ENCODE data around the gene RPS6KC1. TPM values are rescaled to one million over a fixed set of nuclear protein-coding genes. Genes with fewer than 3 reads are reported as not detected.
"Not testable (repeated sequence)": the region's sequence is repeated elsewhere in the genome, so short reads cannot be mapped to it uniquely, and the experiment has no call there.

The RPS6KC1 gene
- total RNA-seq, 1 experiment from 2014 or later, result 16.9 TPM

- Histone ChIP-seq H2AK5ac (ENCODE audit: insufficient read length, low read length) (no peak overlapping the region), H3K9ac (ENCODE audit: extremely low read depth, insufficient read length, low read length) (no peak overlapping the region), H3K79me2 (ENCODE audit: insufficient read depth, low read length) (no peaks in the 10 kb centered on the region), H3K27ac (ENCODE audit: insufficient read length, low read depth, low read length) (no peak overlapping the region), H2BK15ac (ENCODE audit: low read depth, low read length) (no peak overlapping the region), H3K14ac (ENCODE audit: insufficient read depth, low read length) (no peak overlapping the region), H3K4ac (ENCODE audit: low read depth, low read length) (no peak overlapping the region), H3K27me3 (ENCODE audit: insufficient read depth, low read length) (no peaks in the 10 kb centered on the region), H3T11ph (ENCODE audit: low read length) (no peak overlapping the region), H4K20me1 (ENCODE audit: control insufficient read depth, insufficient read depth, insufficient read length) (no peaks in the 10 kb centered on the region), H2BK12ac (ENCODE audit: insufficient read length, low read depth, low read length) (no peak overlapping the region), H3K79me1 (ENCODE audit: insufficient read depth, low read depth, low read length, poor library complexity, severe bottlenecking) (no peaks in the 10 kb centered on the region), H4K8ac (replicated peaks; ENCODE audit: insufficient read length, low read depth, low read length) (no peak overlapping the region), H3K4me2 (ENCODE audit: insufficient read depth, insufficient read length, low read length) (no peak overlapping the region), H3K23me2 (ENCODE audit: insufficient read length, low read depth, low read length, poor library complexity, severe bottlenecking) (no peaks in the 10 kb centered on the region), H3K23ac (ENCODE audit: insufficient read length, low read depth, low read length) (no peak overlapping the region), H2BK20ac (ENCODE audit: low read depth, low read length, poor library complexity, severe bottlenecking) (no peak overlapping the region), H2BK5ac (ENCODE audit: insufficient read length, low read length) (no peak overlapping the region), H4K91ac (ENCODE audit: insufficient read length, low read depth, low read length) (no peak overlapping the region), H3K18ac (ENCODE audit: insufficient read length, low read depth, low read length) (no peak overlapping the region), H4K5ac (ENCODE audit: insufficient read length, low read depth, low read length) (no peak overlapping the region), H3K9me3 (ENCODE audit: control insufficient read depth, low read depth, low read length) (no peaks in the 10 kb centered on the region), H3K56ac (ENCODE audit: insufficient read length, low read depth, low read length) (no peak overlapping the region), H2AFZ (ENCODE audit: low read length) (no peak overlapping the region), H3K4me1 (ENCODE audit: insufficient read depth, low read length) (no peaks in the 10 kb centered on the region), H2BK120ac (ENCODE audit: low read depth, low read length, poor library complexity, severe bottlenecking) (no peak overlapping the region)
- H3K4me3 Mint-ChIP-seq, result no peak overlapping the region
- H3K27ac Mint-ChIP-seq, result no peak overlapping the region; a peak in 1 of 7 replicates
- peaks cover 3 to 5% of the 10 kb centered on the region in 2 experiments; a peak in 2 of 4 replicates for H3K4me1 Mint-ChIP-seq
- no CpG with 5 or more reads among the region's 2 CpGs for WGBS (ENCODE audit: extremely low coverage, insufficient read length, low lambda C conversion rate)
- TF ChIP-seq, protein P1, sequence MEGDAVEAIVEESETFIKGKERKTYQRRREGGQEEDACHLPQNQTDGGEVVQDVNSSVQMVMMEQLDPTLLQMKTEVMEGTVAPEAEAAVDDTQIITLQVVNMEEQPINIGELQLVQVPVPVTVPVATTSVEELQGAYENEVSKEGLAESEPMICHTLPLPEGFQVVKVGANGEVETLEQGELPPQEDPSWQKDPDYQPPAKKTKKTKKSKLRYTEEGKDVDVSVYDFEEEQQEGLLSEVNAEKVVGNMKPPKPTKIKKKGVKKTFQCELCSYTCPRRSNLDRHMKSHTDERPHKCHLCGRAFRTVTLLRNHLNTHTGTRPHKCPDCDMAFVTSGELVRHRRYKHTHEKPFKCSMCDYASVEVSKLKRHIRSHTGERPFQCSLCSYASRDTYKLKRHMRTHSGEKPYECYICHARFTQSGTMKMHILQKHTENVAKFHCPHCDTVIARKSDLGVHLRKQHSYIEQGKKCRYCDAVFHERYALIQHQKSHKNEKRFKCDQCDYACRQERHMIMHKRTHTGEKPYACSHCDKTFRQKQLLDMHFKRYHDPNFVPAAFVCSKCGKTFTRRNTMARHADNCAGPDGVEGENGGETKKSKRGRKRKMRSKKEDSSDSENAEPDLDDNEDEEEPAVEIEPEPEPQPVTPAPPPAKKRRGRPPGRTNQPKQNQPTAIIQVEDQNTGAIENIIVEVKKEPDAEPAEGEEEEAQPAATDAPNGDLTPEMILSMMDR (conservative IDR thresholded peaks at IDR 0.05), result no peak
- H3K27me3 Mint-ChIP-seq (ENCODE audit: low read depth), result no peaks in the 10 kb centered on the region
- no peak for DNase-seq
- H3K36me3 Mint-ChIP-seq (ENCODE audit: insufficient read depth in 1 of 3, low read depth in 3 of 3), result peaks cover 12 to 28% (median 17%) of the 10 kb centered on the region in 3 experiments
- peaks cover 19 to 21% of the 10 kb centered on the region in 2 experiments for H3K9me3 Mint-ChIP-seq
Observed at GRCh38 chr1:213148905-213149304, 97.9 kb downstream of the RPS6KC1 start.

DNA sequence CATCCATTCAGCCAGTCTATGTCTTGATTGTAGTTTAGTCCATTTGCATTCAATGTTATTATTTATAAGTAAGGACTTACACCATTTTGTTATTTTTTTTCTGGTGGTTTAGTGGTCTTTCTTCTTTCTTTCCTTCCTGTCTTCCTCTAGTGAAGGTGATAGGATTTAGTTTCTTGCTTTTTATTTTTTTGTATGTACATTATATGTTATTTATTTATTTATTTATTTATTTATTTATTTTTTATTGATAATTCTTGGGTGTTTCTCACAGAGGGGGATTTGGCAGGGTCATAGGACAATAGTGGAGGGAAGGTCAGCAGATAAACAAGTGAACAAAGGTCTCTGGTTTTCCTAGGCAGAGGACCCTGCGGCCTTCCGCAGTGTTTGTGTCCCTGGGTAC is 99.0 kb downstream of the RPS6KC1 start:
- not testable (repeated sequence) for H2BK120ac ChIP-seq (ENCODE audit: low read depth, low read length, poor library complexity, severe bottlenecking); H4K20me1 ChIP-seq (ENCODE audit: control insufficient read depth, insufficient read depth, insufficient read length); H4K8ac ChIP-seq (replicated peaks; ENCODE audit: insufficient read length, low read depth, low read length); H3K9ac ChIP-seq (ENCODE audit: extremely low read depth, insufficient read length, low read length); H3K23ac ChIP-seq (ENCODE audit: insufficient read length, low read depth, low read length); H4K5ac ChIP-seq (ENCODE audit: insufficient read length, low read depth, low read length); H3K4me1 Mint-ChIP-seq; H3K27ac ChIP-seq (ENCODE audit: insufficient read length, low read depth, low read length); H3K4ac ChIP-seq (ENCODE audit: low read depth, low read length); H3K14ac ChIP-seq (ENCODE audit: insufficient read depth, low read length); H2BK5ac ChIP-seq (ENCODE audit: insufficient read length, low read length); H2BK20ac ChIP-seq (ENCODE audit: low read depth, low read length, poor library complexity, severe bottlenecking); H3K79me2 ChIP-seq (ENCODE audit: insufficient read depth, low read length); DNase-seq; H3K4me1 ChIP-seq (ENCODE audit: insufficient read depth, low read length); H3K27me3 ChIP-seq (ENCODE audit: insufficient read depth, low read length); H3T11ph ChIP-seq (ENCODE audit: low read length); H3K79me1 ChIP-seq (ENCODE audit: insufficient read depth, low read depth, low read length, poor library complexity, severe bottlenecking); H4K91ac ChIP-seq (ENCODE audit: insufficient read length, low read depth, low read length); H2BK15ac ChIP-seq (ENCODE audit: low read depth, low read length); H2BK12ac ChIP-seq (ENCODE audit: insufficient read length, low read depth, low read length); H3K9me3 ChIP-seq (ENCODE audit: control insufficient read depth, low read depth, low read length); H3K27ac Mint-ChIP-seq; H2AK5ac ChIP-seq (ENCODE audit: insufficient read length, low read length); H3K4me3 Mint-ChIP-seq; H3K27me3 Mint-ChIP-seq (ENCODE audit: low read depth); H3K56ac ChIP-seq (ENCODE audit: insufficient read length, low read depth, low read length); H3K18ac ChIP-seq (ENCODE audit: insufficient read length, low read depth, low read length); H3K23me2 ChIP-seq (ENCODE audit: insufficient read length, low read depth, low read length, poor library complexity, severe bottlenecking); H2AFZ ChIP-seq (ENCODE audit: low read length); H3K4me2 ChIP-seq (ENCODE audit: insufficient read depth, insufficient read length, low read length)
- Mint-ChIP-seq H3K36me3 (ENCODE audit: insufficient read depth in 1 of 3, low read depth in 3 of 3) (peaks cover 15 to 34% (median 20%) of the 10 kb centered on the region in 3 experiments), H3K9me3 (peaks cover 21 to 23% of the 10 kb centered on the region in 2 experiments)
- no CpG with 5 or more reads among the region's 2 CpGs for WGBS (ENCODE audit: extremely low coverage, insufficient read length, low lambda C conversion rate)

All from H9 (cell line).